ENCODE results near the gene ADGRG6.

Gene ADGRG6

GRCh38 chr6:142376800-142377496 lies 75.1 kb downstream of the ADGRG6 start:
- DNase-seq (ENCODE audit: low read depth): peak; percentile 30

DNA sequence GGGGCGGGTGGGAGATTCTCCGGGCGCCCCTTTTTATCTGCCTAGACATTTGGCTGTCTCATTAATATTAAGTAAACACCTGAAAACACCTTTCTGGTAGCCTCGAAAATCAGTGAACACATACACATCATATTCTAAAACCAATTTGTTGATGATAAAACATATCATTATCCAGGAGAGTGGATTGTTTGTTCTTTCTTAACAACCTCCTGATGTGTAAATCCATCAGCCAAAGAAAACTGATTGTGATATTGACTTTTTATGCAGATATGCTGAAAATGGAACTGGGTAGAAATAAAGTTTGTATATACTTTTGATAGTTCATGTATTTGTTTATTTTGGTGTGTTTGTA lies 75.7 kb downstream of the ADGRG6 start:
- no peak for DNase-seq (ENCODE audit: low read depth)

GRCh38 chr6:142378138-142378875 lies 76.5 kb downstream of the ADGRG6 start:
- DNase-seq (ENCODE audit: low read depth): peak; percentile 87

- no peak for DNase-seq (ENCODE audit: low read depth)
Measured at GRCh38 chr6:142380626-142381025, 78.8 kb downstream of the ADGRG6 start.

DNA sequence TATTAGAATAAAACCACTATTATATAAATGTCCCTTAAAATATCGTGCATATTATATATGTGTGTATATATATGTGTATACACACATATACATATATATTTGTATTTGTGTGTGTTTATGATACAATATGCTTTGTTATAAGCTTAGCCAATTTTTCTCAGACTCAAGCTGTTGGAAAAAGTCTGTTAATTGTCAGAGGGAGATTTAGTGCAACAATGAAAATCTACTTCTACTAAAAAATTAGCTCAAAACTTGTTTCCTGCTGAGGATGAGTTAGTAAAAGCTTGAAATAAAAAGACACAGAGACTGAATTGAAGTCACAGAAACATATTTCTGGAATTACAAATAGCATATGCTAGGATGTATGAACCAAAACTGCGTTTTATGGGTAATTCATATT lies 79.4 kb downstream of the ADGRG6 start:
- no peak for DNase-seq (ENCODE audit: low read depth)

- peak; percentile 30 for DNase-seq (ENCODE audit: low read depth)
Measured at GRCh38 chr6:142381845-142382378, 80.1 kb downstream of the ADGRG6 start.

DNA sequence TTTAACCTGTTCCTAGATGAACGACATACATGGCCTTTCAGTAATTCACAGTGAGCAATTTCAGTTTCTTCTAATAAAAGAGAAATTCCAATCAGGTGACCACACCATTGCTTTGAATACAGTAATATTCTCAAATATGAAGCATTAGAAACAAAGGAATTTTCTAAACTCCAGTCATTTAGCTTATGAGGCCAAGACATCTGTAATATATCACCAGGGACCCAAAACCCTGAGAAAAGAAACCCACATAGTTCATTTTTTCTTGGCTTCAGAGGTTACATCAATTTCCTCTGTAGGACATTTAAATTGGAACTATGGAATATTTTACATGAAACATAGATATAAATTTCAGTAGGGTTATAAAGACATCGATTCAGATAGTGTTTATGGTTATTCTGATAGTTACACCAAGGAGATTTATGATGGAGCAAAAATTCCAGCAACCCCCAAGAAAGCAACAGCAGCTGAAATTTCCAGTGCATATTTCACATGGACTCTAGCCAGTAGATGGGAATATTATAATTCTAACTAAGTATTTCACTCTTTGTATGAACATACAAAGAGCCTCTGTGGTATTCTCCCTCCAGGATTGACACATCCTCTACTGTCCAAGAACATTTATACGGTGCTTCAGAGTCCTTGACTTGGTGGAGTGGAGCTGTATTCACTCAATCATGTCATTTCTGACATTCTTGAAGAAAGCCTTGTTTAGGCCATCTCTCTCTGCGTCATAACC lies 82.9 kb downstream of the ADGRG6 start:
- peak; percentile 76 for DNase-seq (ENCODE audit: low read depth)

DNA sequence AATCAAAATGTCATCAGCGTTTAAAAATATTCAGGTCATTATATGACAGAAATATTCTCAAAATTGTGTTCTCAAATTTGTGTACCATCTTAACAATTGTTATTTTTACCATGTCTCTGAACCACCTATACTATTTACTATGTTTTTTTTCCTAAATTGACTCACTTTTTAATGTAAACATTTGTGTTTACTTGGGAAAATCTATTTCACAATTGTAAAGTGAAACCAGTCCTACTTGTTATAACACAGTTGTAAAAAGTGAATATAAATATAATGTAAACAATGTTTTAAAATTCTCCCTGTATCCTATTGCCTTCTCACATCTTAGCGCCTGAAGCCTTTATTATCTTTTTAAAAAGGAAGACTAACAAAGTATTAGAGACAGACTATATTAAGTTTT lies 83.5 kb downstream of the ADGRG6 start:
- no peak for DNase-seq (ENCODE audit: low read depth)

DNA sequence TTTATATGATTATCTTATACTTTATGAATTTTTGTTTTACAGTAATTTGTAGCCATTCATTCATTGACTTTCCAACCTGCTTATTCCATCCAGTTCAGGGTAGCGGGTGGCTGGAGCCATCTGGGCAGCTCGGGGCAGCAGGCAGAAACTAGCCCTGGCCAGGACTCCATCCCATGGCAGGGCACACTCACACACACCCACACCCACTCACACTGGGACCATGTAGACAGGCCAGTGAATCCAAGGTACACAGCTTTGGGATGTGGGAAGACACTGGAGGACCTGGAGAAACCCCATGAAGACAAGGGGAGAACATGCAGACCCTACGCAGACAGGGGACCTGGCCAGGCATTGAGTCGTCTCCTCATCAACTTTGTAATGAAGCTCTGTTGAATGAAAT lies 84.8 kb downstream of the ADGRG6 start:
- DNase-seq (ENCODE audit: low read depth): no peak

- peak; percentile 70 for DNase-seq (ENCODE audit: low read depth)
Measured at GRCh38 chr6:142387997-142388815, 86.4 kb downstream of the ADGRG6 start.

GRCh38 chr6:142395266-142395665 lies 93.5 kb downstream of the ADGRG6 start:
- no peak for DNase-seq (ENCODE audit: low read depth)

DNA sequence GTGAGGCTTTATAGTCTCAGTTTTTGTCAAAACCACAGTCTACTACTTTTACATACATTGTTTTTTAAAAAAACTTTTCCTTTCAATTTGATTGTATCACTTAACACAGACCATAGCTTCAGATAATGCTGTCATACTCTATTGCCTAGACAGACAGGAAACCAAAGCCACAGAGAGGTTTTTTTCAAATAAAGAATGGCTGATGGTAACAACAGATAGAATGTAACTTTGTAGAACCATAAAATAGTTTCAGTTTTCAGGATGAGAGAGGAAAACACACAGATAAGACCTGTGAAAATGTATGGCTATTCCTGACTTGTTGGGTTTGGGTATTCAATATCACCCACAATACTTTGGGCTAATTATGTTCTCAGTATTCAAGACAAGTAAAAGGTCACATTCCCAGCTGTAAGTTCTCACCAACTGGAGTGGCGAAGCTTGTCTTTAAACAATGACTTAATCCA lies 94.0 kb downstream of the ADGRG6 start:
- DNase-seq (ENCODE audit: low read depth): peak; percentile 61

GRCh38 chr6:142398353-142398752 lies 96.5 kb downstream of the ADGRG6 start:
- DNase-seq (ENCODE audit: low read depth): no peak

DNA sequence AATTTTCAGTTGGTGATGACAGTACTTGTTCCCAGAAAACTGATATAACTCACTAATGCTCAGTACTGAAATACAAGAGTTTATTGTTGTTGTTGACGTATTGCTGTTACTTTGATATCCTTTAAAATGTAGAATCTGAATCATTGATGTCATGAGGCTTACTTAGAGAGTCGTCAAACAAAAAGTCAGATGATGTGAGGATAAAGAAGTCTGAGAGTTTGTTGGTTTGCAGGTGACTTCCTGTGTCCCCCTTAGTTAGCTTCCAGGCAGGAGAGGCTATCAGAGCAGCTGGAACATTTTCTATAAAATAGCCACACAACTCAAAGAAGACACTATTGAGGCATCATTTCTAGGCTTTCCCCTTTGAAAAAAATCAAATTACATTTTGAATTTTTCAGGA lies 97.9 kb downstream of the ADGRG6 start:
- DNase-seq (ENCODE audit: low read depth): no peak

- DNase-seq (ENCODE audit: low read depth): peak; percentile 45
Measured at GRCh38 chr6:142400495-142400894, 98.7 kb downstream of the ADGRG6 start.

DNA sequence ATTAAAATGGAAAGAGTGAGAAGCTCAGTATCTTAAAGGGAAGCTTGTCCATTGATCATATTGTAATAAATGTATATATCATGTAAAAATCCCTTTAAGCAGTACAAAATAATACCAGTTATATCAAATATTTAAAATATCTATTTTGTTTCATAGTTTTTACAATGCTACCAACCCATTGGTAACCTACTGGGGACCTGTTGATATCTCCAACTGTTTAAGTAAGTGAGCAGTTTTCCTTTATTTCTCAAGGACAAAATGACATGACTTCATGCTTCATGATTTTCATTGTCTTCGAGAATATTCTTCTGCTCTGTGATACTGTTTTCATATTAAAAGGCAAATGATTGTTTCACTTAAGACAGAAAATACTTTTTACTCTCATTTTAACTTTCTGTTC lies 100.0 kb downstream of the ADGRG6 start:
- DNase-seq (ENCODE audit: low read depth): no peak

DNA sequence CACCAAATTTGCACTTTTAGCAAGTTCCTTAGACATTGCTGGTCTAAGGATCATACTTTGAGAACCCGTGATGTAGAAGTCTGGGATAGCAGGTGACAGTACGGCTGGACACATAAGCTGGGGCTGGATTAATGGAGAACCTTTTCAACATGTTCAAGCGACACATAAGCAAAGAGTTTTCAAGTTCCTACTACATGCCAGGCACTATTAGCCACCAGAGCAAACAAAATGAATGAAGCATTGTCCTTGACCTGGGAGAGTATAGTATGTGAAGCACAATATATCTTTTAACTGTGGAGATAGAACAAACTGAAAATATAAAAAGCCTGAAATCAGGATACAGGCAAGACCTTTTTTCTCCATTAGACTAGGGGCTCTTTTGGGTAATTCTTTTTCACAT lies 102.9 kb downstream of the ADGRG6 start:
- no peak for DNase-seq (ENCODE audit: low read depth)

- DNase-seq (ENCODE audit: low read depth): no peak
Measured at GRCh38 chr6:142406131-142406530, 104.3 kb downstream of the ADGRG6 start.

- peak; percentile 46 for DNase-seq (ENCODE audit: low read depth)
Measured at GRCh38 chr6:142407685-142408273, 106.0 kb downstream of the ADGRG6 start.

DNA sequence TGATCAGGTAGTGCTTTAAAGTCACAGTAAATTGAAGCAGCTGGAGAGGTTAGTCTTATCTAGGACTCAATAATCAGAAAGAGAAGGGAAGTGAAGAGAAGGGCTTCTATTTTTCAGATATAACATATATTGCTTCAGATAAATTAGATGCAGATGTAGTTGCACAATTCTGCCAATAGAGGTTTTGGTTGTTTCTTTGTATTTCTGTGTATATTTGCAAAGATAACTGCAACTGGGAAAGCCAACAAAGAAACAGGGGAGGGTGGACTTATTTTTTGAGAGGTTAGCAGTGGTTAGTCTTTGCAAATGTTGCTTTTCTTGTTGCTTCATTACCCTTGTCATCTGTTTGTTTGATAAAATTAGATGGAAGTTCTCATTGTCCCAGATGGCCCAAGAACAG lies 106.6 kb downstream of the ADGRG6 start:
- DNase-seq (ENCODE audit: low read depth): no peak

DNA sequence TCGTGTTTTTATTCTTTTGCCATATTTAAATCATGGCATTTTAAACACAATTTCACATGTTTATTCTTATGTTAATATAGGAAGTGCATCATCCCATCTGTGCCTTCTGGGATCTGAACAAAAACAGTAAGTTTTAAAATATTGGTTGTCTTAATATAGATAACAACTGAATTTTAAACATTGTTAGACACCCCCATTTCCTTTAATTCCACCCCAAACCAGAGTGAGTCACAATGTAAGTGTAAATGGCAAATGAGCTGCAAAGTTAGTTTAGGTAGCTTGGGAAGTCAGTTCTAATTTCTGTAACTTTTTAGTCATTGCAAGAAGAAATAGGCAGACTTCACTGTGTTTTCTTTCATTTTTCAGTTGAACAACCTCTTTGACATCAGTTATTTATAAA lies 108.0 kb downstream of the ADGRG6 start:
- DNase-seq (ENCODE audit: low read depth): no peak

Measured in EH (cell line).